HG02870 (cell line): ENCODE results near the gene CA12.

Source experiments
- ATAC-seq: cut with Tn5 transposase; IDR thresholded peaks from one replicate; pipeline ENCODE4 v1.9.1; 2021; ENCODE audit warnings: mild to moderate bottlenecking, moderate library complexity; ENCODE audit not compliant: unreplicated experiment

Gene CA12

GRCh38 chr15:63276342-63277037 is 105.2 kb downstream of the CA12 start:
- no peak for ATAC-seq

- ATAC-seq = no peak
Observed at GRCh38 chr15:63274427-63274826, 107.2 kb downstream of the CA12 start.
